Measurements from ENCODE around the gene AP2M1.
A peak's percentile ranks its signal among the peaks of the same experiment; 100 is the strongest.
"Not testable (repeated sequence)": the region's sequence is repeated elsewhere in the genome, so short reads cannot be mapped to it uniquely, and the experiment has no call there.

AP2M1 gene

DNA sequence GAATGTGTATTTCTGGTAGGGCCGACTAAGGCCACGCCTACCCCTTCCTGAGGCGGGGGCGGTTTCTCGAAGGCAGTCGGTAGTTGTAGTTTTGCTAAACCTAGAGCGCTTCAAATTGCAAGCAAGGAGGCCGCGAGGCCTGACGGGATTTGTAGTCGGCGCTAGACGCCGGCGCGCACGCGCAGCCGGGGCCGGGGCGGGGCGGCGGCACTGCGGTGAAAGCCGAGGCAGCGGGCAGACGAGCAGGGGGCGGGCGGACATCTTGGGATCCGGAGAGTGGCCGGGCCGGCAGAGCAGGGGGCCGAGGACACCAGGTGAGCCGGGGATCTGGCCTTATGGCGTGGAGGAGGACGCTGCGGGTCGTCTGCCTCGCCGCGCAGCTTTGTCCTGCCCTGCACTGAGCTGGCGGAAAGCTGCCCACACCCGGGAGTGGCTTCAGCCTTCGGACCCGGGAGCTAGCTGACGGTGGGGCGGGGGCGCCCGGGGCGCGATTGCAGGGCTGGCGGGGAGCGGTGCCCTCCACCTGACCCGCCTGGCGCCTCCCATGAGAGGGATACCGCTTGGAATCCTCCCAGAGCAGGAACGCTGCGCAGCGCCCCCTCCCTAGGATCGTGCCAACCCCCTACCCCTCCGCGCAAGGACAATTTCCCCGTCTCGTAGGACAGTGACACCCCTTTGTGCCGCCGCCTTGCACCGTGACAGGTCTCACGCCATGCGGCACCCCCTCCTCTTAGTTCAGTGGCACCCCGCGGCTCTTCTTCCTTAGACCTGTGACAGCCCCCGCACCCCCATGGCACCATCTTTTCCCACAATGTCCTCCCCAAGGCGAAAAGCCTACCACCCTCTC, at the start of gene AP2M1:
Gene AP2M1, plus strand, starts transcription at position 210 of the 847 bp plus-strand sequence. CDS start 2,139 bp downstream, outside the sequence.
- DNase-seq (ENCODE audit: low spot score): peak; percentile 96

DNA sequence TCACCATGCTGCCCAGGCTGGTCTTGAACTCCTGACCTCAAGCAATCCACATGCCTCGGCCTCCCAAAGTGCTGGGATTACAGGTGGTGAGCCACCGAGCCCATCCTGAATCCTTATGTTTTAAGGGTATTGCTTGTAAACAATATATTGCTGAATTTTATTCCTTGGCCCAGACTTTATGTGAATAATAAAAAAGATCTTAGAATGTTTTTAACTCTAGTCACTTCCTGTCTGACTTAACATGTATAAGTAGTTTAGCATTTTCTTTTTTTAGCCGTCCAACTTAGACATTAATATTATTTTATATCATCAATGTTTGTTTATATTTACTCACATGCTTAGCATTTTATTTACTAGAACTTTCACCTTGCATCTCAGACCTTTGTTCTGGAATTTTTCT, 48.6 kb upstream of the AP2M1 start:
- DNase-seq (ENCODE audit: low spot score): no peak

GRCh38 chr3:184129012-184129411, 45.6 kb upstream of the AP2M1 start:
- peak; percentile 64 for DNase-seq (ENCODE audit: low spot score)

- no peak for DNase-seq (ENCODE audit: low spot score)
Measured at GRCh38 chr3:184132945-184133344, 41.7 kb upstream of the AP2M1 start.

- peak; percentile 89 for DNase-seq (ENCODE audit: low spot score)
Measured at GRCh38 chr3:184133840-184134745, 40.6 kb upstream of the AP2M1 start.

GRCh38 chr3:184134746-184135148, 39.9 kb upstream of the AP2M1 start:
- DNase-seq (ENCODE audit: low spot score): no peak

GRCh38 chr3:184135149-184135910, 39.3 kb upstream of the AP2M1 start, which contains the start of gene EIF2B5:
Gene EIF2B5 (plus strand): TSS chr3:184135358. CDS start chr3:184135386, 28 bp downstream.
- peak; percentile 93 for DNase-seq (ENCODE audit: low spot score)

GRCh38 chr3:184135911-184136260, 38.8 kb upstream of the AP2M1 start:
- no peak for DNase-seq (ENCODE audit: low spot score)

DNA sequence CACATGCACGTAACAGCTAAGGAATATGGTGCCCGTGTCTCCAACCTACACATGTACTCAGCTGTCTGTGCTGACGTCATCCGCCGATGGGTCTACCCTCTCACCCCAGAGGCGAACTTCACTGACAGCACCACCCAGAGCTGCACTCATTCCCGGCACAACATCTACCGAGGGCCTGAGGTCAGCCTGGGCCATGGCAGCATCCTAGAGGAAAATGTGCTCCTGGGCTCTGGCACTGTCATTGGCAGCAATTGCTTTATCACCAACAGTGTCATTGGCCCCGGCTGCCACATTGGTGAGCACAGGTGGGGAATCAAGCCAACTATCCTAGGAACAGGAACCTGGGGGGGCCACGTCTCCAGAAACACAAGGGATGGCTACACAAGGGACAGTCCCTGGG, 34.2 kb upstream of the AP2M1 start:
- no peak for DNase-seq (ENCODE audit: low spot score)

DNA sequence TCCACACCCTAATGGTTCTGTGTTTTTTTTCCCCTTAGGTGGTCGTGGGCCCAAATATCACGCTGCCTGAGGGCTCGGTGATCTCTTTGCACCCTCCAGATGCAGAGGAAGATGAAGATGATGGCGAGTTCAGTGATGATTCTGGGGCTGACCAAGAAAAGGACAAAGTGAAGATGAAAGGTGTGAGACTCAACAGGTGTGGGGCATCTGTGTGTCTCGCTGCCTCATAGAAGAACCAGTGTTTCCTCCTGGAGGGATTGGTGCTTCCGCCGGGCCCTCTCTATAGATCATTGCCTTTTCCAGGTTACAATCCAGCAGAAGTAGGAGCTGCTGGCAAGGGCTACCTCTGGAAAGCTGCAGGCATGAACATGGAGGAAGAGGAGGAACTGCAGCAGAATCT, 32.5 kb upstream of the AP2M1 start:
- DNase-seq (ENCODE audit: low spot score): no peak

DNA sequence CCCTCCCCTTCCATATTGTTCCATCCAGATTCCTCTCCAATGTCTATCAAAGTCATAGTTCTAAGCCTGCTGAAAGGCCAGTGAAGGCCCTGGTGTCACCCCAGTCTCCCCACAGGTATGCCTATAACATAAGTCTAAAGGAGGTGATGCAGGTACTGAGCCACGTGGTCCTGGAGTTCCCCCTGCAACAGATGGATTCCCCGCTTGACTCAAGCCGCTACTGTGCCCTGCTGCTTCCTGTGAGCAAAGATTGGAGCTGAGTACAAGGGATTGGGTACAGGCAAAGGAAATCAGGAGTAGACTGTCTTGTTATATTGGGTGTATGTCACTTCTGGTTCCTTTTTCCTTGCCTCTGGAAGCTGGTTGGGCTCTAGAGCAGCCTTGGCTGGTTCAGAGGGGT, 31.3 kb upstream of the AP2M1 start:
- DNase-seq (ENCODE audit: low spot score): no peak

DNA sequence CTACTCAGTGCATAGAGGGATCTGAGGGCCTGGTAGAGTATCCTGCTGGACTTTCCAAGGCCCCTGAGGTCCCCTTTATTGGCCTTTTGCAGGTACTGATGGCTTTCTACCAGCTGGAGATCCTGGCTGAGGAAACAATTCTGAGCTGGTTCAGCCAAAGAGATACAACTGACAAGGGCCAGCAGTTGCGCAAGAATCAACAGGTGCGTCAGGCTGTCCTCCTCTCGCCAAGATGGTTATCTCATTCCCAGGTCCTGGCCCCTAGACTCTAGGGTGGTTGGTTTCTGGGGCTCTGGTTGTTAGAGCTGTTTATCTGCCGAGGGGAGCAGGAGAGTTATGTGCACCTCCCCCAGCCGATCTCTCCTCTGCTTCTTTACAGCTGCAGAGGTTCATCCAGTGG, 30.1 kb upstream of the AP2M1 start:
- DNase-seq (ENCODE audit: low spot score): no peak

GRCh38 chr3:184145111-184145524, 29.5 kb upstream of the AP2M1 start:
- DNase-seq (ENCODE audit: low spot score): peak; percentile 83

DNA sequence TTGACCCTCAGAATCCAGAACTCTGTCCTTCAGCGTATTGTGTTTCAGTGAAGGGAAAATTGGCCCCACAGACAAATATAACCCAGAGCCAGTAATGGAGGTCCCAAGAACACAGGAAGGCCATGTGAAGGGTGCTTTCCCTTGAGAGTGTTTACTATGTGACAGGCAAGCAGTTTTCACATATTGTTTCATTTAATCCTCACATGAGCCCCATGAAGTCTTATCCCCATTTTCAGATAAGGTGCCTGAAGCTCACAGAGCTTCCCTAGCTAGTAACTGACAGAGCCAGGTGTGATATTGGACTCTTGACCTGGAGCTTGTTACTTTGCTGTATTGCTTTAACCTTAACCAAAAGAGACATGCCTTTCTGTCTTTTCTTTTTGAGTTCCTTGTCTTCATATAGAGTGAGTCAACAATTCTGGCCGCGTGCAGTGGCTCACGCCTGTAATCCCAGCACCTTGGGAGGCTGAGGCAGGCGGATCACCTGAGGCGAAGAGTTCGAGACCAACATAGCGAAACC, 28.8 kb upstream of the AP2M1 start:
- DNase-seq (ENCODE audit: low spot score): no peak

DNA sequence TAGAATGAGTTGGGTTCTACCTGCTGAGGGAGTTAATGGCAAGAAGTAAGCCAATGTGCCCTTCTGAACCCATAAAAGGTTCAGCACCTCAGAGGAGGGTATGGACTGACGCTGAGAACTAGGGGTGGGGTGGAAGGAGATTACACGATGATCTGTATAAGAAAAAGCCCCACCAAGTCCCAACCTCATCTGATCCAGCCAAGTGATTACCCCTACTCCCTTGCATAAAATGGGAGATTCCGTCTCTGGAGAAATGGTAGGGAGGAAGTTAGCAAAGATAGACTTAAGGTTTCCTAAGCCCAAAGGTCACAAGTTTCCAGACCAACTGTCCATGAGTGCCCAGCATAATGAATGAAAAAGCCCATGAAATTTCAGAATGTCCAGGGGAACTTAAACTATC, 26.6 kb upstream of the AP2M1 start:
- no peak for DNase-seq (ENCODE audit: low spot score)

DNA sequence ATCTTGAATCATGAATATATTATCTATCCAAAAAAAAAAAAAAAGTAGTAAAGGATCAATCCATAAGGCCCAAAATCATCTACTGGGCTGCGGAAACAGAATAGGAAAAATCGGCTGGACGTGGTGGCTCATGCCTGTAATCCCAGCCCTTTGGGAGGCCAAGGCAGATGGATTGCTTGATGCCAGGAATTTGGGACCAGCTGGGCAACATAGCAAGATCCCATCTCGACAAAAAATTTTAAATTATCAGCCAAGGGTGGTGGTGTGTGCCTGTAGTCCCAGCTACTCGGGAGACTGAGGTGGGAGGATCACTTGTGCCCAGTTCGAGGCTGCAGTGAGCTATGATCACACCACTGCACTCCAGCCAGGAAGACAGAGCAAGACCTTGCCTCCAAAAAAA, 25.5 kb upstream of the AP2M1 start:
- DNase-seq (ENCODE audit: low spot score): no peak

GRCh38 chr3:184149770-184150169, 24.9 kb upstream of the AP2M1 start:
- DNase-seq (ENCODE audit: low spot score): not testable (repeated sequence)

DNA sequence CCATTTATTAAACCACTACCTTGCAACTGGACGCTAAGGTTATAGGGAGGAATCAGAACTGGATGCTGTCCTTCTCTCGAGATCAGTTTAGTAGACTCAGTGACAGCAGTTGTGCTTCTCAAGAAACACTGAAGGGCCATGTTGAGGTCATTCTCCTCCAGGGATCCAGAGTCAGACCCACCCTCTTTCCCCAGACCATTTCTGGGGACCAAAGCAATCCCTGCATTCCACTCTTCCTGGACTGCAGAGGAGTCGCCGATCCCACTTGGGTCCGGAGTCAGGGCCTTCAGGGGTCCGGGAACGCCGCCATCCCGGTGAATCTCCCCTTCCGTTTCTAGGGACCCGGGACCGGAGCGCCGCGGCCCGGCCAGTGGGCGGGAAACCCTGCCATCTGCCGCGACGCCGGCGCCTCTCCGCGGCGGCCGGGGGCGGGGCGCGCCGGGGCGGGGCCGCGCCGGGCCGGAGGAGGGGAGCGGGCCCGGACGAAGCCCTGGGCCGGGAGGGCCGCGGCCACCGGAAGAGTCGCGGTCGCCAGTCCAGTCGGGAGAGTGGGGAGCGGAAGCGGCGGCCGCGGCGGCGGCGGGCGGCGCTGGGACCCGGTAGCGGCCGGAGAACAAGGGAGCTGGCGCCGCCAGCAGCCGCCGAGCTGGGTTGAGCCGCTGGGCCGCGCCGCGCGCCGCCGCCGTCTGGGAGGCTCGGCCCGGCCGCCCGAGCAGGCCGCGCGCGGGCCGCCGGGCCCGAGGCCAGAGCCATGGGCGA, 19.6 kb upstream of the AP2M1 start, which contains the start of gene DVL3:
Gene DVL3, plus strand, starts transcription at position 493 of the 759 bp plus-strand sequence. Its CDS starts 259 bp downstream, at position 752.
- DNase-seq (ENCODE audit: low spot score): peak; percentile 92

DNA sequence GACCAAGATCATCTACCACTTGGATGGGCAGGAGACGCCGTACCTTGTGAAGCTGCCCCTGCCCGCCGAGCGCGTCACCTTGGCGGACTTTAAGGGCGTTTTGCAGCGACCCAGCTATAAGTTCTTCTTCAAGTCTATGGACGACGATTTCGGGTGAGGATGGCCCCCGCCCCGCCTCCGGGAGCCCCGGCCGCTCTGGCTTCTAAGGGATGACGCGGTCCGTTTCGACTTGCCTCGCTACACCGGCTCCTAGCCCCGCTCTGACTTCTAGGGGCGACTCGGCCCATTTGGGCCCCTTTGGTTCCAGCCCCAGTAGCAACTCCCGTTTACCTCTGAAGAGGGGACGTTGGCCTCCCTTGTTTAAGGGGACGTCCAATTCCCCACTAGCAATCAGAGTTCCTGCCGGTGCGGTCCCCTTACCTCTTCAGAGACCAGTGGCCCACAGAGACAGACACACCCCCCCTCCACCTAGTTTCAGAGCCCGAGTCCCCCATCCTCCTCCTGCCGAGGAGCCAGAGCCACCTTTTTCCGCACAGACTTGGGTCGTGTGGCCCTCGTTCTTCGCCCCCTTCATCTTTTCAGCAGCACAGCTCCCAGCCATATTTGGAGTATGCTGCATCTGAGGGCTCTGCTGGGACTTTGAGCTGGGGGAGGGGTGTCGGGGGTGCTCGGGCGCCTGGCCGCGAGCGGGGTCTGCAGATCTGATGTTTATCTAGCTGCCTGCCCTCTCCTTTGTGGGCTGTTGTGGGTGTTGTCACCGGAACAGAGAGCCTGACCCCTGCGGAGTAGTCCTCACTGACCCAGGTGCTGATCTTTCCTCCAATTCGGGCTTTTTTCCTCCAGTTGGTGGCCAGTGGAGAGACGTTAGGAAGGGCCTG, 18.8 kb upstream of the AP2M1 start:
- peak; percentile 61 for DNase-seq (ENCODE audit: low spot score)

DNA sequence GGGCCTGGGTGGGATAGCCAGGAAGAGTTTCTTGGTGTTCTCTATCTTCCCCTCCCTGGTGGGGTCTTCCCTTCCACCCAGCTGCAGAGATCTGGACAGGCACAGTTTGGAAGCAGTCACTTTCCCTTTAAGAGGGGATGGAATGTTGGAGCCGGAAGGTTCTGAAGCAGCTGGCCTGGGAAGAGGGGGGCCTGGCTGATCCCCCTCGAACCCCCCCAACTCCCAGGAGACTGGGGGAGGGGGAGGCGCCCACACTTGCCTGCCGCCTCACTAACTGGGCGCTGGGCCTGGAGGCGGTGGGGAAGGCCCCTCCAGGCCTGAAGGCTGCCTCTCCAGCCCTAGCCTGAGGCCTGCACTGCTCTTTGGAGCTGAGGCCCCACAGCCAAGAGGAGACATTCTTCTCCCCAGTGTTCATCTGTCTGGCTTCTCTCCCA, 18.1 kb upstream of the AP2M1 start:
- peak; percentile 92 for DNase-seq (ENCODE audit: low spot score)
